Measurements from ENCODE around the gene SLC25A33.

Gene SLC25A33

DNA sequence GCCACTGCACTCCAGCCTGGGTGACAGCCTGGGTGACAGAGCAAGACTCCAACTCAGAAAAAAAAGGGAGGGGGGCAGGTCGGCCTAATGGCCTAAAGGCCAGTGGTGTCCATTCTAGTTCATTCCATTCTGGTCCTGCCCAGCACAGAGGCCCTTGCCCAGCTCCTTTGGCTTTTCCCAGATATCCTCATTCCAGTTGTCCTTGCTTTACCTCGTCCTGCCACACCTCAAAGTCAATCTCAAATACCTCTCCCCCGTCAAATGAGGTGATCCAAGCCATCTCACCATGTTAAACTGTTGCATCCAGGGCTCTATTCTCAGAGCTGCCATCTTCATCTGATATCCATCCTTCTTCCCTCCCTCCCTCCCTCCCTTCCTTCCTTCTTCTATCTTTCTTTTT is 92.3 kb downstream of the SLC25A33 start:
- Mint-ChIP-seq H3K4me3 (peak overlapping the region; percentile 99), H3K9me3 (ENCODE audit: low read depth) (no peaks in the 10 kb centered on the region), H3K27me3 (no peaks in the 10 kb centered on the region), H3K27ac (peak overlapping the region; percentile 98), H3K36me3 (peaks cover 6% of the 10 kb centered on the region), H3K4me1 (ENCODE audit: low read depth) (peaks cover 81% of the 10 kb centered on the region)

- H3K36me3 Mint-ChIP-seq: peaks cover 11% of the 10 kb centered on the region
- peak overlapping the region; percentile 98 for H3K27ac Mint-ChIP-seq
These were observed 94.2 kb downstream of the SLC25A33 start for GRCh38 chr1:9633493-9633892.

GRCh38 chr1:9634582-9634981 is 95.3 kb downstream of the SLC25A33 start:
- no peaks in the 10 kb centered on the region for H3K27me3 Mint-ChIP-seq
- H3K27ac Mint-ChIP-seq: peak overlapping the region; percentile 98
- peaks cover 14% of the 10 kb centered on the region for H3K36me3 Mint-ChIP-seq

More at GRCh38 chr1:9633493-9633892, 94.2 kb downstream of the SLC25A33 start:
- H3K27me3 Mint-ChIP-seq: no peaks in the 10 kb centered on the region
- H3K4me1 Mint-ChIP-seq (ENCODE audit: low read depth): peaks cover 79% of the 10 kb centered on the region
- peak overlapping the region; percentile 72 for H3K4me3 Mint-ChIP-seq
- no peaks in the 10 kb centered on the region for H3K9me3 Mint-ChIP-seq (ENCODE audit: low read depth)

More at GRCh38 chr1:9634582-9634981, 95.3 kb downstream of the SLC25A33 start:
- Mint-ChIP-seq H3K4me1 (ENCODE audit: low read depth) (peaks cover 84% of the 10 kb centered on the region), H3K4me3 (peak overlapping the region; percentile 72), H3K9me3 (ENCODE audit: low read depth) (no peaks in the 10 kb centered on the region)
